GM21360 (cell line): Measurements from ENCODE around the gene MRC2.
"Not testable (repeated sequence)": the region's sequence is repeated elsewhere in the genome, so short reads cannot be mapped to it uniquely, and the experiment has no call there.

ENCODE experiments used
- ATAC-seq: cut with Tn5 transposase; IDR thresholded peaks from one replicate; pipeline ENCODE4 v1.9.1; 2021; ENCODE audit warnings: mild to moderate bottlenecking, moderate library complexity; ENCODE audit not compliant: unreplicated experiment

MRC2 gene

DNA sequence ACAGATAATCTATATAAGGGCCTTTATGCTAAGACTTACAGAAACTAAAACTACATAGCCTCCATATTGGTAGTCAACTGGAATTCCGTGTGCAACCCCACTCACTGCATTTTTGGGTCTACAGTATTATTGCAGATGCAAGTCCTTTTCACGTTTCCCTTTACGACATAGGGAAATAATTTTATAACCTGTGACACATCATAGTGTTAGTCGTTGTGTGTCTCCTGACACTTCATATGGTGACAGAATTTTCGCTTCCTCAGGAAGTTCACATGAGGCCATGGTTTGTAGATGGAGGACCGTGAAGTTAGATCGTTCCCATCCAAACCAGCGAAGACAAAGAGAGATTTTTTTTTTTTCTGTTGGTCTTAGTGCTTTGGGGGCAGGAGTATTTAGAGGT lies 15.7 kb upstream of the MRC2 start:
- peak; percentile 47 for ATAC-seq

DNA sequence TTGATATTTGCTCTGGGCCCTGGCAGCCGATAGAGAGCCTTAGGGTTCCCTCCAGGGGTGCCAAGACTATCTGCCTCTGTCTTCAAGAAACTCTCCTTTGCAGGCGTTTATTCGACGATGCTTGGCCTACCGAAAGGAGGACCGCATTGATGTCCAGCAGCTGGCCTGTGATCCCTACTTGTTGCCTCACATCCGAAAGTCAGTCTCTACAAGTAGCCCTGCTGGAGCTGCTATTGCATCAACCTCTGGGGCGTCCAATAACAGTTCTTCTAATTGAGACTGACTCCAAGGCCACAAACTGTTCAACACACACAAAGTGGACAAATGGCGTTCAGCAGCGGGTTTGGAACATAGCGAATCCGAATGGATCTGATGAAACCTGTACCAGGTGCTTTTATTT lies 15.2 kb upstream of the MRC2 start:
- ATAC-seq: not testable (repeated sequence)

DNA sequence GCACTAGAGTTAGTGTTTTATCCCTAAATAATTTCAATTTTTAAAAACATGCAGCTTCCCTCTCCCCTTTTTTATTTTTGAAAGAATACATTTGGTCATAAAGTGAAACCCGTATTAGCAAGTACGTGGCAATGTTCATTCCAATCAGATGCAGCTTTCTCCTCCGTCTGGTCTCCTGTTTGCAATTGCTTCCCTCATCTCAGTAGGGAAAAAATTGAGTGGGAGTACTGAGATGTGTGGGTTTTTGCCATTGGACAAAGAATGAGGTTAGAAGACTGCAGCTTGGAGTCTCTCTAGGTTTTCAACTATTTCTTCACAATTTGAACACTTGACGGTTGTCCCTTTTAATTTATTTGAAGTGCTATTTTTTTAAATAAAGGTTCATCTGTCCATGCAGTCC lies 14.4 kb upstream of the MRC2 start:
- ATAC-seq: not testable (repeated sequence)

DNA sequence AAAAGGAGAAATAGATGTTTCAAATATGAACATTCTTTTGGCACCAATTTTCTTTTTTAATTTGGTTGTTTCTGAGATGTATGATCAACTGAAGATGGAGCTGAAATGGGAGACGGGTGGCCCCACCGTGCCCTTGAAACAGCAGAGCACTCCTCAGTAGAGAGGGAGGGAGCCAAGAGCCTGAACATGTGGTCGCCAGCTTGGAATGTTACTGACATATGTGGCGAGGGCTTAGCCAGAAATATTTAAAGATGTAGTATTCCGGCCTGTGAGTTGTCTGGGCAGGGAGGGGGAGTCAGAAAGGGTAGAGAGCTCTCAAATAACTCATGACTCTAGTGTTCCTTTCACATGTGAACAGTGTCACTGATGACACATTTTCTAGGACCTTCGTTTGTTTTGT lies 13.3 kb upstream of the MRC2 start:
- no peak for ATAC-seq

DNA sequence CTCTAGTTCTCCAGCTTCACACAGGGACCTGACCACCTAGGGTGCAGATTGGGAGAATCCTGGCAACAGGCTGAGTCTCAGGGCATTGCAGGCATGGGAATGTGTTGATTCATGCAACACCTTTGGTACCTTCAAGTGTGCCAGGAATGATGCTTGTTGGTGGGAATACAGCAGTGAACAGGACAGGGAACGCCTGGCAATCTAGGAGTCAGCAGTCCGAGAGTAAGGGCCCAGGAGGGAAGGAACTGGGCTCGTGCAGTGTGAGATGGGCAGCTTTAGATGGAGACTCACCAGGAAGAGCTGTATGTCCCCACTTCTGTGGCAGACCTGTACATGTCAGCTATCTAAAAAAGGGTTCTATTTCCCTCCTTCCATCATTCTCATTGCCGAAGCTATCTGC lies 12.0 kb upstream of the MRC2 start:
- no peak for ATAC-seq

DNA sequence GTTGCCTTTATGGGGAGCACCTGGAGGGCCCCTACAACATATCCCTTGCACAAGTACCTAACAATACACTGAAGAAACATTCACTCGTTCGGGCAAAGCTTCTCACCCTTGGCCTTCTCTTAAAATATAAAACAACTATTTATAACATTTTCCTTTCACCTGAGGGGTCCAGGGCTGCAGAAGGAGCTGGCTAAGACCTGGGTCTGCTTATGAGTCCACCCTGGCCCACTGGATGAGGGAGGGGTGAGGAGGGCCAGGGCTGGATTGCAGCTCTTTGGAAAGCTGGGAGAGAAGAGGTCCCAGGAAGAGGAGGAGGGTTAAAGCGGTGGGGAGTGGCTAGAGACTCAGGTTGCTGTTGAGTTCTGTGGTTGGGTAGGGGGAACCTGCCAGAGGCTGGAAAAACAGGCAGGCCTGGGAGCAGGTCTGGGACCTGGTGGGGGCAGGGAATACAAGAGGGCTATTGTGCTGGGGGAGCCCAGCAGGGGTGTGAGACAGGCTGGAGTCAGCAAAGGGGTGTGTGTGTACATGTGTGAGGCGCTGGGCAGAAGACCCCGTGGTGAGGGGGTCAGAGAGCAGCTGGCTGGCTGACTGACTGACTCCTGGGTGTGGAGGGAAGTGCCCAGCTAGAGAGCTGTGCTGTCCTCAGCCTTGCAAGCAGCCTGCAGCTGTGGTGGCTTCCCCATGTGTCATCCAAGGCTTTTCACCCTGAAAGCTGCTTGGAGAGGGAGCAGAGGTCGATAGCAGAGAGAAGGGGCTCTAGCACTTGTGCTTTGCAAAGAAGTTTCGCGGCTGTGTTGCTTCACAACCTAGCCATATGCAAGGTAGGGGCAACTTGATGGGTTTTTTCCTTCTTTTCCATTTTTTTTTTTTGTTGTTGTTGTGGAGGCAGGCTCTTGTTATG lies 10.2 kb upstream of the MRC2 start:
- ATAC-seq: no peak

DNA sequence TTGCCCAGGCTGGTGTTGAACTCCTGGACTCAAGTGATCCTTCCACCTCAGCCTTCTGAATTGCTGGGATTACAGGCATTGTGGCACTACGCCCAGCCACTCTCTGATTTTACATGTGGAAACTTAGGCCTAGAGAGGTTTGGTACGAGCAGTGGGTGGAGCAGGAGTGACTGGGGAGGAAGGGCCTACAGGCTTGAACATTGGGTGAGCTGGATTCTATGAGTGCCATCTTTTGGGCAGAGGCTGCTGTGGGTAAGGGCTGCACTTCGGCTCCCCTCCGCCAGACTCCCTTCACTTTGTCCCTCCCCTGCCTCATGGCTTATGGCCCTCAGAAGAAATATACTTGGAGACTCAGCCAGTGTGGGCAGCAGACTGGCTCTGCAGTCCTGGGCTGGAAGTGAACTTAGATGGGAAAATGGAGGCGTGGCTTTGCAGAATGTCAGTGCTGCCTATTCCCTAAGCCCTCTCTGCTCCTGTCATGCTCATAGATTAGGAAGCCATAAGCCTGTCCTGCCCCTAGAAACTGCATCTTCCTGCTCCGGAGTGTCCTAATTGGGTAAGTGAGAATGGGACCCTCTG lies 9.5 kb upstream of the MRC2 start:
- ATAC-seq: no peak

DNA sequence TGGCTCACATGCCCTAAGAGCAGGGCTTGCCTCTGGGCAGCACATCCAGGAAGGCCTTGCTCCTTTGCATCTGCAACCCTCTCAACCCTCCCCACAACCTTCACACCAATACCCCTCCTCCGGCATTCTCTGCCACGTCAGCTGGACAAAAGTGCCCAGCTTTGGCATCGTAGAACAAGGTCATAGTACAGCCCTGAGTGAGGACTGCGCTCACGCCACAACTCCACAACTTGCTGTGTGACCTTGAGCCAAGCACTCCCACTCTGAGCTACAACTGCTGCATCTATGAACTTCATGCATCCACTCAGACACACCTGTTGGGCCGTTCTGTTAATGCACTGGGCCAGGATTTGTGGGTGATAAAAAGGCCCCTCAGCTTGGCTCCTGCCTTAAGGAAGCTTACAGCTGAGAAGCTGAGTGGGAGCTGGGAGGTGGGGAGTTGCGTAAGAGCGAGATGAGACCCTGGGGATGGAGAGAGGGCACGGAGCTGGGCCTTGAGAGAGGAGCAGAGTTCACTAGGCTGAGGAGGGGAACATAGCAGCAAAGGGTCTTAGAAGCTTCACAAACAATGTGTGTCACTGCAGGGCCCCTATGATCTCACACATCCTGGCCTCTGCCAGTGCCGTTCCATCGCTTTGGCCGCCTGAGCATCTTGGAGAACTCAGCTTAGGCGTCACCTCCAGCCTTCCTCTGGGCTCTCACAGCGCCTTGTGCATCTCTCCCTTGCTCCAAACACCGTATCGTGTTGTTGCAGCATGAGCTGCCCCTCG lies 8.6 kb upstream of the MRC2 start:
- ATAC-seq: no peak

DNA sequence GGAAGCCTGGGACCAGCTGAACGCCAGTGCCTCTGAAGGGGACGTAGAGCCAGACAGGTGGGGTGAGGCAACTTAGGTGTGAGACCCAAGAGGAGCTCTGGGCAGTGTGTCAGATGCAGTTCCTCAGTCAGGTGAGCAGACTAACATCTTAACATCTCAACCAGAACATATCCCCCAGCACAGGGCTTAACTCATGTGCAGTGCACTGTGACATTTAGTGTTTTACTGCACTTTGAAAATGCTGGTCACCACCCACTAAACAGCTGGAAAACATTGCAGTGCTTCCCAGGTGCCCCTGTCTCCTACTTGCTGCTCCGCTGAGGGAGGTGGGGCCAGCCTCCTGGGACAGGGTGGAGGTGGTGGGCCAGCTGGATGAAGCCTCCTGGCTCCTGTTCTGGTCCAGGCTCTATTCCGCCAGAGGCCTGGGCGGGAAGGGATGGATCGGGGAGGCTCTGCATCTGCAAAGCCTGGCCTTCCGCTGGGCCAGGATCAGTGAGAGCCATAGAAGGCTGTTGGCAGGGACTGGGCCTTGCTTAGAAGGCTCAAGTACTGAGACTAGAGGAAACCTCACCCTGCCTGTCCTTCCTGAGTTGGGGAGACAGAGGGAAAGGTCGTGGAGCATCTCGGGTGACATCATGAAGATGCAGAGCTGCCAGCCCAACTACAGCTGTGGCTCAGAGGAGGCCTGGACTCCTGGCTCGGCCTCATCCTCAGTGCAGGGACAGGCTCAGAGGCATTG lies 7.9 kb upstream of the MRC2 start:
- ATAC-seq: no peak

DNA sequence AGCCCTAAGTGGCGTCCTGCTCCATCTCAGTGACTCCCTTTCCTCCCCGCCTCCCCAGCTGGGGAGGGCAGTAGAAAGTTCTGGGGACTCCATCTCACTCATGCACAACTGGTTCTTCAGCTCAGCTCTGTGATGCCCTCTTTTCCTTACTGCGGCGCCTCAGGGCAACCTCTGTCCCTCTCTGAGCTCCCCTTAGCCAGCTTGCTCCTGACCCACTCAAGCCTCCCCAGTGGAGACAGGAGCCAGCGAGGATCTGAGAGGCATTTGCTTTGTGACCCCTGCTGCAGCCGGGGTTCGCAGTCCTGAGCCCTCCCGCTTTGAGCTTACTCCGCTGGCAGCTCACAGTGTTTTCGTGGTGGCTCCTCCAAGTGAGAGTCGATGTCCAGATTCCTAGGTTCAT lies 6.2 kb upstream of the MRC2 start:
- ATAC-seq: no peak

DNA sequence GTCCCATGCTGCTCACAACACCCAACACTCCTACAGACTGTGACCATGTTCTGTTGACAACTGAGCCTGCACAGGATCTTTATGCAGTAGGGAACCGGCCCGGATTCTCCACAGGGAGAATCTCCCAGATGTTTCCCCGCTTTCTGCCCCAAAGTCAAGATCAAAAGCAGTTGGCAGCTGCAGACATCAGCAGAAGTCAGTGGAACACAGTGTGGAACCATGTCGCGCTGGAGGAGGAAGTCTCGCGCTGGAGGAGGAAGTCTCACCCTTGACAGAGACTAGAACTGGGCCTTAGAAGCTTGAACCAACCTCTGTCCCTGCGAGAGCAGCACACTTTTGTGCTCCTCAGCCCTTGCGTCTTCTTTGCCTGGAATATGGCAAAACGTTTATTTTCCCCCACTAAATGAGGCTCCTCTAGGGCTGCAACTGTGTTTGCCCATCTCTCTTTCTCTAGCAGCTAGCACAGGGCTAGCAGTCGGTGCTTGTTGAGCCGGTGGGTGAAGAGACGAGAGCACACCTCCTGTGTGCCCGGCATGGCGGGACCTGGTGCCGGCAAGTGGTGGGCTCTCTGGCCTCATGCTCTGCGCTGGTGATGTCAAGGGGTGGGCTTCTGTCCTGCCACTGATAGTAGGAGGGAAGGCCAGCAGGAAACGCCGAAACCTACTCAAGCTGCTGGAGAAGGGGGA lies 2.1 kb upstream of the MRC2 start:
- no peak for ATAC-seq

DNA sequence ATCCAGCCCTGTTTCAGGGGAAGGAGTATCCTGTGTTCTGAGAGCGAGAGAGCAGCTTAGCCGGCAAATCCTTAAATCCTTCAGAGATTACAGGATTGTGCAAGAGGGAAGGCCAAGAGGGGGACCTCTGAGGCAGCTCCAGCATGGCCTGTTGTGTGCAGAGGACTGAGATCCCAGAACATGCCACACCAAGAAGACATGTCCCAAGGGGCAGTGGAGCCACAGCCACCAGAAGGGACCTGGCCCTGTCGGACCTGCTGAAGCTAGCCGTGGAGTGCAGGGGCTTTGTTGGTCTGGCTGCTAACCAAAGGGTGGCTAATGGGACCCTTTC lies 1.6 kb upstream of the MRC2 start:
- no peak for ATAC-seq

DNA sequence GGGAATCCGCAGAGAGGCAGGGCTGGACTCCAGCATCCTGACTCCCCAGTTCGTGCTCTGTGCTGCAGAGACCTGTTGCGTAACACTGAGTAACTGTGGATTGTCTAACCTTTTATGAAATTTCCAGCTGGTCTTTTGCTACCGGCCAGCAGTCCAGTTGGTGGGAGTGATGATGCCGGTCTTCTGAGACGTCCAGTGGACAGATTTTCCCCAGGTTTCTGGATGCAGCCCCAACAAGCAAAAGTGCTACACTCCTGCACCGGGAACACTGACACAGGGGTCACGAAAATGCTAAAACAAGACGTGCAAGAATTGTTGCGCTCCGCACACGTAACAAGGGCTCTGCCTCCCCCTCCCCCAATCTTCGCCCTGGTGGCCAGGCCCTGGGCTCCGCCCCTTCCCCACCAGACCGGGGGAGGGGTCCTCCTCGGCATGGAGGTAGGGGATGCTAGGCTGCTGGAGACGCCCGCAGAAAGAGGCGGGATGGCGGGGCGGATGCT lies 701 bp upstream of the MRC2 start:
- no peak for ATAC-seq

DNA sequence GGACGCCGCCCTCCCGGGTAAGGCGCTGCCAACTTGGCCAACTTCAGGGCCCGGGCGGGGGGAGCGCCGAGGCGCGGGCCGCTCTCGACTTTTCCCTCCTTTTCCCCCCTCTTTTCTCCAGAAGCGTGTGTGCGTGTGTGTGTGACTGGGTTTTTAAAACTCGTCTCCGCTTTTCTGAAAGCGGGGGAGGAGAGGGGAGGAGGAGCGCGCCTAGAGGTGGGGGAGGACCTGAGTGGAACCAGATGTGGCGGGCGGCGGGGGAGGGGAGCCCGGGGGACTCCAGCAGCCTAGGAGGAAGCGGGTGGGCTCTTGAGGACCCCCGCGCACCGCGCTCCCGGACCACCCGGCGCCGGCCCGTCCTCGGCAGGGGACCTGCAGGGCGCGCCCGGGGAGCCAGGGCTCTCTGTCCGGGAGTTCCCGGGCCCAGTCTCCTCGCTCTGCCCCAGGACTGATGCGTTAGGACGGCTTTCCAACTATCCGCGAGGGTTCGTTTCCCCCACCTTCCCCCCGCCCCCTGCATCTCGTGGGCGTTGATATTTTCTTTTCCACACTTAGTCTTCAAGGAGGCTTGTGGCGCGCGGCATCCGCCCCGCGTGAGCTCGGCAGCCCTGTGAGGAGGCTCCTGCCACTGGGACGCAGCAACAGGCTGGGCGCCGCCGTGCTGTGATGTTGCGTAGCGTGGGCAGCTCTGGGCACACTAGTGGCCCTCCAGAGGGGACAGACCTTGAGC lies 599 bp downstream of the MRC2 start:
- ATAC-seq: no peak

DNA sequence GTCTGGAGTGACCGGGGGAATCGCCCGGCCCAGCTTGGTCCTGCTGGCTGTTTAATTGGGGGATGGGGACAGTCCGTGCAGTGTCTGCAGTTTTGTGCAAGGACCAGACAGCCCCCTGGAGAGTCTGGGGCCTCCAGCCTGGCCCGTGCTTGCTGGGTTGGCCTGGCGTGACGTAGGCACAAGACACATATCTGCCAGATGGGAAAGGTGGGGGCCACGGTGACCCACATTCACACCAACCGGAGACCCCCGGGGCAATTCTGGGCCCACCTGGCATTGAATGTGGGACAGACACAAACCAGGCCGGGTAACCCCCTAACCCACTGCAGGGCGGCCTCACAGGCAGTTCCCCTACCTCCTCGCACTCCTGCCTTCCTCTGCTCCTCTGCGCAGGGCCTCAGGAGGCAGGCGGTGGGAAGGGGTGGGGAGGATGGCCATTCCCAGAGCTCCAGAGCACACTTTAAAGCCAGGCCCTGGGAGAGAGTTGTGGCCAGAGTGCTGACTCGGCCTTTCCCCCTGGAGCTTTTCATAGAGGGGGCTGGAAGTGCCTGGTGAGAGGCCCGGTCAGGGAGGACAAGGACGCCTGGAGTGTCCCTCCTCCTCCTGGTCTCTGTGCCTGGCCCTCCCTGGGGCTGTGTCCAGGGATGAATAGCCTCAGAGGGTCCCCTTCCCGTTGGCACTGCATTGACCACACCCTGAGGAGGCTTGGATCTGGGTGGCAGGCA lies 1.5 kb downstream of the MRC2 start:
- no peak for ATAC-seq

DNA sequence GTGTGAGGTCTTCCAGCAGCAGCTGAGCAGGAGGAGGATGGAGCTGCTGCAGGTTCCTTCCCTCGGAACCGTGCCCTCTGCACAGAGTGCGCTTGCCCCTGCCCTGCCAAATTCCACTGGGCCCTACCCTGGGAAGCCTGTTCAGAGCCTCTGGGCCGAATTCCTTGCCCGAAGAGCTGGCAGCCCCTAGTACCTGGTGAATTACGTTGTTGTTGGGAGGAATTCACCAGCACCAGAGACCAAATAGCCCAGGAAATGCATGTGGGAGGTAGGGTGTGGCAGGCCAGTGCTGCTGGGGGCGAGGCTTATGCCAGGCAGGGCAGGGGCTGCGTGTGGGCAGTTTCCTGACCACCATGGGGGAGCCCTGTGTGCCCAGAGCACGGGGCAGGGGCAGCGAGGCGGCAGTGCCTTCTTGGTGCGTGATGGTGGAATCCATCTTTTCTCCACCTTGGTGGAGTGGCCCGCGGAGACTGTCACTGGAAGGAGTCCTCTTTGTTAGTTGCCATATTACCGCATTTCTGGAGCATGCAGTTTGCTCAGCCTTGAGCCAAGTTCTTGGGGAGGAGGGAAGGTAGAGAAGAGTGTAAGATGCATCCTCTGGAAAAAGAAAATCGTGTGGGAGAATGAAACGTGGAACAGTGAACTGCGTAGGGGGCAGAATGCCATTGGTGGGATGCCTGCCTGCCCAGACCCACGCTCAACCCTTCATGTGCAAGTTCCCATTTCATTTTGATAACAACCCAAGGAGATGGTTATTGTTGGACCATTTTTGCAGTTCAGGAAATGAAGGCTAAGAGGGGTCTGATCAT lies 2.3 kb downstream of the MRC2 start:
- no peak for ATAC-seq

DNA sequence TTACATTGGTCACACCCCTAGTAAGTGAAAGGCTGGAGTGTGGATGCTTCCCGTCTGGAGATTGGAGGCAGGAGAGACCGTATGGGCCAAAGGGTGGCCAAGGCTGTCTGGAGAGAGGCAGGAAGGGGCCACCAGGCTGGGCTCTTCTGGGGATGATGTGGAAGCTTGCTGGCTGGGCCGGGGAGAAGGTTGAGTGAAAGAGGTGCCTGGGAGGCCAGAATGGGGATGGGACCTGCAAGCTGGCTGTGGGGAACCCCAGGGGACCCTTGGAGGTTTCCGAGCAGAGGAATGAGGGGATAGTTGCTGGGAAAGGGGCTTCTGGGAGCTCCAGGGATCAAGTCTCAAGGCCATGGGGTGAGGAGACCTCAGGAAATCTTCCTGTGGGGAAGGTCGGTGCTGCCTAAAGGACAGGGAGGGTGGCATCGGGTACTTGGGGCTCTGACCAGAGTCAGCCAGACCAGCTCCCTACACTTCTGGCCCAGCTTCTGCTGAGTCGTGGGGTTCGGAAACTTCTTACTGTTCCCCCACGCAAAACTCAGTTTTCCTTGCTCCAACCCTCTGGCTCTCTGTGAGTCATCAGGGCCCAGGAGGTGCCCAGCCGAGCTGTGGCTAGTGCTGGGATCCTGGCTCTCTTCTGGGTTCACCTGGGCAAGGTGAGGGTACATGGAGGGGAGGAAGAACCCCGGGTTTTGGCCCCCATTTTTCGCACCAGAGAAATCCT lies 3.1 kb downstream of the MRC2 start:
- no peak for ATAC-seq
